ENCODE data around the gene HSF5. TPM values are rescaled to one million over a fixed set of nuclear protein-coding genes. Genes with fewer than 3 reads are reported as not detected.

HSF5 gene
- total and polyA plus RNA-seq, 2 of the 4 experiments (the other 2 are of a cell fraction): not detected

DNA sequence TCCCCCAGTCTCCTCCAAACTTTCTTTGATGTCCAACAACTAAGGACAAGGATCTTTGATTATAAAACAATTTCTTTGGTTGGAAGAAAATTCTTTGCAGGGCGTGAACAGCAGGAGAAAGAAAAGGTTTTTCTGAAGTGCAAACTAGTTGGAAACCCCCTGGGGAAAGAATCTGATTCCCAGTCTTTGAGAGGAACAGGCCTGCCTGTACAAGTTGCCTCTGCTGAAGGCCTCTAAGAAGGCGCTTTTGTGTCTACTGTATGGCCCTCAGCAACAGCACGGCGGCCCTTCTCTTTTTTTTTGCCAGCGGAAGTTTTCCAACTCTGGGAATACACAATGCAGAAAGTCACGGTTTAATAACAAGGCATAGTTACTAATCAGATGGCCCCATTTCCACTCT lies 84.9 kb downstream of the HSF5 start:
- no peak overlapping the region for H2AFZ ChIP-seq (replicated peaks; ENCODE audit: low read length, poor library complexity)
- H3K56ac ChIP-seq (ENCODE audit: extremely low read depth, insufficient read depth, low read length): no peak overlapping the region
- H2BK20ac ChIP-seq (ENCODE audit: low read depth, low read length): no peak overlapping the region
- H3K4me2 ChIP-seq (ENCODE audit: low read depth, low read length): no peak overlapping the region
- TF ChIP-seq POLR2A (IDR thresholded peaks at IDR 0.05; ENCODE audit: low read depth, low read length) (no peak), FOS (IDR thresholded peaks at IDR 0.05; ENCODE audit: low read depth, low read length) (no peak), SMC3 (IDR thresholded peaks at IDR 0.05; ENCODE audit: low read depth, low read length) (no peak), RCOR1 (IDR thresholded peaks at IDR 0.05; ENCODE audit: insufficient replicate concordance, low read length) (no peak), CEBPB (IDR thresholded peaks at IDR 0.05; ENCODE audit: low read depth, low read length) (no peak), MAFK (IDR thresholded peaks at IDR 0.05; ENCODE audit: low read depth, low read length) (no peak), MXI1 (IDR thresholded peaks at IDR 0.05; ENCODE audit: borderline replicate concordance, low read depth, low read length) (no peak), CHD1 (IDR thresholded peaks at IDR 0.05; ENCODE audit: low read depth, low read length) (no peak), BHLHE40 (IDR thresholded peaks at IDR 0.05; ENCODE audit: low read depth, low read length) (no peak), RFX5 (IDR thresholded peaks at IDR 0.05; ENCODE audit: low read depth, low read length) (no peak), MAZ (IDR thresholded peaks at IDR 0.05; ENCODE audit: borderline replicate concordance, low read depth, low read length) (no peak), RAD21 (IDR thresholded peaks at IDR 0.05; ENCODE audit: low read length) (no peak), NFE2L2 (IDR thresholded peaks at IDR 0.05; ENCODE audit: low read depth, low read length) (no peak)
- TF ChIP-seq, protein P1, sequence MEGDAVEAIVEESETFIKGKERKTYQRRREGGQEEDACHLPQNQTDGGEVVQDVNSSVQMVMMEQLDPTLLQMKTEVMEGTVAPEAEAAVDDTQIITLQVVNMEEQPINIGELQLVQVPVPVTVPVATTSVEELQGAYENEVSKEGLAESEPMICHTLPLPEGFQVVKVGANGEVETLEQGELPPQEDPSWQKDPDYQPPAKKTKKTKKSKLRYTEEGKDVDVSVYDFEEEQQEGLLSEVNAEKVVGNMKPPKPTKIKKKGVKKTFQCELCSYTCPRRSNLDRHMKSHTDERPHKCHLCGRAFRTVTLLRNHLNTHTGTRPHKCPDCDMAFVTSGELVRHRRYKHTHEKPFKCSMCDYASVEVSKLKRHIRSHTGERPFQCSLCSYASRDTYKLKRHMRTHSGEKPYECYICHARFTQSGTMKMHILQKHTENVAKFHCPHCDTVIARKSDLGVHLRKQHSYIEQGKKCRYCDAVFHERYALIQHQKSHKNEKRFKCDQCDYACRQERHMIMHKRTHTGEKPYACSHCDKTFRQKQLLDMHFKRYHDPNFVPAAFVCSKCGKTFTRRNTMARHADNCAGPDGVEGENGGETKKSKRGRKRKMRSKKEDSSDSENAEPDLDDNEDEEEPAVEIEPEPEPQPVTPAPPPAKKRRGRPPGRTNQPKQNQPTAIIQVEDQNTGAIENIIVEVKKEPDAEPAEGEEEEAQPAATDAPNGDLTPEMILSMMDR (conservative IDR thresholded peaks at IDR 0.05; ENCODE audit: low read depth, low read length): no peak
- TF ChIP-seq, protein P2, sequence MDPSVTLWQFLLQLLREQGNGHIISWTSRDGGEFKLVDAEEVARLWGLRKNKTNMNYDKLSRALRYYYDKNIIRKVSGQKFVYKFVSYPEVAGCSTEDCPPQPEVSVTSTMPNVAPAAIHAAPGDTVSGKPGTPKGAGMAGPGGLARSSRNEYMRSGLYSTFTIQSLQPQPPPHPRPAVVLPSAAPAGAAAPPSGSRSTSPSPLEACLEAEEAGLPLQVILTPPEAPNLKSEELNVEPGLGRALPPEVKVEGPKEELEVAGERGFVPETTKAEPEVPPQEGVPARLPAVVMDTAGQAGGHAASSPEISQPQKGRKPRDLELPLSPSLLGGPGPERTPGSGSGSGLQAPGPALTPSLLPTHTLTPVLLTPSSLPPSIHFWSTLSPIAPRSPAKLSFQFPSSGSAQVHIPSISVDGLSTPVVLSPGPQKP (IDR thresholded peaks at IDR 0.05; ENCODE audit: borderline replicate concordance, low read depth, low read length): no peak
- TF ChIP-seq, protein P3, sequence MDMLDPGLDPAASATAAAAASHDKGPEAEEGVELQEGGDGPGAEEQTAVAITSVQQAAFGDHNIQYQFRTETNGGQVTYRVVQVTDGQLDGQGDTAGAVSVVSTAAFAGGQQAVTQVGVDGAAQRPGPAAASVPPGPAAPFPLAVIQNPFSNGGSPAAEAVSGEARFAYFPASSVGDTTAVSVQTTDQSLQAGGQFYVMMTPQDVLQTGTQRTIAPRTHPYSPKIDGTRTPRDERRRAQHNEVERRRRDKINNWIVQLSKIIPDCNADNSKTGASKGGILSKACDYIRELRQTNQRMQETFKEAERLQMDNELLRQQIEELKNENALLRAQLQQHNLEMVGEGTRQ (IDR thresholded peaks at IDR 0.05; ENCODE audit: low read depth, low read length): no peak
- H2AK5ac ChIP-seq (ENCODE audit: low read depth, low read length): no peak overlapping the region
- no peak overlapping the region for H3K18ac ChIP-seq (ENCODE audit: low read depth, low read length)
- H3K9me1 ChIP-seq (ENCODE audit: insufficient read depth, low read length): no peaks in the 10 kb centered on the region
- no TSS peak for BruUV-seq (replicated peaks)
- ATAC-seq (ENCODE audit: low read depth): no peak
- intact Hi-C loops (cut with micrococcal nuclease): no loop called here
- no peaks in the 10 kb centered on the region for H4K20me1 ChIP-seq (ENCODE audit: insufficient read depth, low read length)
- H3K9ac ChIP-seq (ENCODE audit: low read depth, low read length): no peak overlapping the region
- peaks cover 1% of the 10 kb centered on the region; the same call in 1 of the 2 replicates for H3K27me3 ChIP-seq (ENCODE audit: control insufficient read depth, insufficient read depth, low read length)
- no peaks in the 10 kb centered on the region for H3K36me3 ChIP-seq (ENCODE audit: control insufficient read depth, insufficient read depth, low read length)
- no peak for DNase-seq
- no peak overlapping the region for H2BK15ac ChIP-seq (ENCODE audit: low read depth, low read length)
- no peak overlapping the region for H3K27ac ChIP-seq (ENCODE audit: insufficient read depth, low read length)
- no peak overlapping the region for H3K4ac ChIP-seq (ENCODE audit: low read depth, low read length)
- in situ Hi-C loops (cut with MboI; ENCODE audit: low sequenced_read_pairs): no loop called here
- dilution Hi-C loops (cut with HindIII; ENCODE audit: low sequenced_read_pairs, unreplicated experiment): no loop called here
- no peak overlapping the region for H4K5ac ChIP-seq (ENCODE audit: low read depth, low read length)
- POLR2A ChIA-PET (ENCODE audit: unreplicated experiment): no interaction called here
- no peaks in the 10 kb centered on the region for H3K79me1 ChIP-seq (ENCODE audit: low read depth in 1 of 2, low read length in 2 of 2)
- CTCF ChIA-PET: no interaction called here
- 50% methylated on average over 1 of the region's 6 CpGs; no CpG with 5 or more reads in 1 of the 2 experiments for WGBS, 2 experiments (ENCODE audit: extremely low coverage in 2 of 2, insufficient read length in 1 of 2)
- no peak overlapping the region for H2AK9ac ChIP-seq (replicated peaks; ENCODE audit: low read depth, low read length, poor library complexity)
- no peaks in the 10 kb centered on the region for H3K4me1 ChIP-seq (ENCODE audit: control insufficient read depth, insufficient read depth, low read length)
- H3K14ac ChIP-seq (replicated peaks; ENCODE audit: low read depth, low read length): no peak overlapping the region
- H3K23ac ChIP-seq (ENCODE audit: low read depth, low read length): no peak overlapping the region
- no peaks in the 10 kb centered on the region for H3K9me3 ChIP-seq (ENCODE audit: control insufficient read depth, insufficient read depth, low read length)
- no peak overlapping the region for H3K4me3 ChIP-seq (ENCODE audit: insufficient read depth, low read depth, low read length)
- H4K91ac ChIP-seq (ENCODE audit: insufficient read depth, low read depth, low read length): no peak overlapping the region
- no peak overlapping the region for H2BK120ac ChIP-seq (ENCODE audit: low read depth, low read length)
- H4K8ac ChIP-seq (ENCODE audit: low read depth in 2 of 2, low read length in 2 of 2): no peak overlapping the region
- no peak overlapping the region for H2BK5ac ChIP-seq (ENCODE audit: low read depth, low read length, poor library complexity, severe bottlenecking)

All from IMR-90 (cell line).